Adrenal gland (tissue), 5 donors: ENCODE results near the gene CNST.

Experiments used
- POLR2A ChIP-seq, 2 donors: fragments of 450-650 bp; IDR thresholded peaks; one replicate each; pipeline ENCODE4 v1.6.1; 2017; ENCODE audit warnings: antibody characterized with exemption in 2 of 2, mild to moderate bottlenecking in 2 of 2, moderate library complexity in 1 of 2
- TF ChIP-seq, protein P1 (sequence below), 6 experiments: fragments of 450-650 bp in 4 of 6; fragments of 200-600 bp in 2 of 6; sonication (generic) in 1 of 6; IDR thresholded peaks; 1 replicate in 5 of 6; 2 replicates in 1 of 6; pipeline versions ENCODE4 v1.5.1 to v1.8.0; 2016 to 2021; ENCODE audit warnings: antibody characterized with exemption in 6 of 6, mild to moderate bottlenecking in 2 of 6, moderate library complexity in 1 of 6
- donor health status: DM: no; HTN: no; CAD: no.

DNA sequence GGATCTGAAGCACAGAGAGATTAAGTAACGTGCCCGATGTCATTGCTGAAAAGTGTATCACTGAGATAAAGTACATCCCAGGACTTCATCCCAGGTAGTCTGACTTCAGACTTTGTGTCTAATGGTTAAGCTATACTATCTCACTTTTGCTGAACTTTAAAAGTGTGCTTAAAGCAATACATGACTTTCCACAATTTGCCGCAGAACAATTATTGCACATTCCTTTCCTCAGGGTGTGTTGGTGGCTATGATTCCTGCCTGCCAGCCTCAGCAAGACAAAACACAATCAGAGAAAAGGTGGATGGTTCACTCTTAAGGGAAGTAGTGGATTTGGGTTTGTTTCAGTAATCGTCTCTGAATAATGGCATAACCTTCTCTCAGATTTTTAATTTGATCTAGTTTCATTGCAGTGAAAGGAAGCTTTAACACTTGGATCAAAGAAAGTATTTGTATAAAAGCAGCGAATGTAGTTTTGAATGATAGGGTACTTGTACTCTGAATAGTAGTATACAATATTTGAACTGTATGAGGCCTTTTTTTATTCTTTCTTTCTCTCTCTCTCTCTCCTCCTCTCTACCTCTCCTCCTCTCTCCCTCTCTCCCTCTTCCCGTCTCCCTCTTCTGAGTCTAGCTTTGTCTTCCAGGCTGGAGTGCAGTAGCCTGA lies 47.0 kb downstream of the CNST start:
- TF ChIP-seq, protein P1, sequence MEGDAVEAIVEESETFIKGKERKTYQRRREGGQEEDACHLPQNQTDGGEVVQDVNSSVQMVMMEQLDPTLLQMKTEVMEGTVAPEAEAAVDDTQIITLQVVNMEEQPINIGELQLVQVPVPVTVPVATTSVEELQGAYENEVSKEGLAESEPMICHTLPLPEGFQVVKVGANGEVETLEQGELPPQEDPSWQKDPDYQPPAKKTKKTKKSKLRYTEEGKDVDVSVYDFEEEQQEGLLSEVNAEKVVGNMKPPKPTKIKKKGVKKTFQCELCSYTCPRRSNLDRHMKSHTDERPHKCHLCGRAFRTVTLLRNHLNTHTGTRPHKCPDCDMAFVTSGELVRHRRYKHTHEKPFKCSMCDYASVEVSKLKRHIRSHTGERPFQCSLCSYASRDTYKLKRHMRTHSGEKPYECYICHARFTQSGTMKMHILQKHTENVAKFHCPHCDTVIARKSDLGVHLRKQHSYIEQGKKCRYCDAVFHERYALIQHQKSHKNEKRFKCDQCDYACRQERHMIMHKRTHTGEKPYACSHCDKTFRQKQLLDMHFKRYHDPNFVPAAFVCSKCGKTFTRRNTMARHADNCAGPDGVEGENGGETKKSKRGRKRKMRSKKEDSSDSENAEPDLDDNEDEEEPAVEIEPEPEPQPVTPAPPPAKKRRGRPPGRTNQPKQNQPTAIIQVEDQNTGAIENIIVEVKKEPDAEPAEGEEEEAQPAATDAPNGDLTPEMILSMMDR (IDR thresholded peaks at IDR 0.05), result no peak
- no peak for TF ChIP-seq POLR2A (IDR thresholded peaks at IDR 0.05)
